MM.1S (cell line): Measurements from ENCODE around the gene ZNF329.

Source experiments
- DNase-seq: peaks from one replicate; pipeline ENCODE4 v3.0.0-alpha.2; 2015
- H2AFZ ChIP-seq: fragments of 300-600 bp; sonication (generic); 2 replicates; pipeline ENCODE4 v1.6.0; 2016; ENCODE audit warnings: antibody characterized with exemption, low read length
- H3F3A ChIP-seq: fragments of 300-600 bp; sonication (generic); 2 replicates; pipeline ENCODE4 v1.6.1; 2016; ENCODE audit warnings: mild to moderate bottlenecking, antibody characterized with exemption, low read length, moderate library complexity, mixed read lengths; ENCODE audit not compliant: insufficient read depth
- H3K27ac ChIP-seq: fragments of 300-600 bp; sonication (generic); 2 replicates; pipeline ENCODE4 v1.5.1; 2016; ENCODE audit warnings: mild to moderate bottlenecking, low read length
- H3K27me3 ChIP-seq: fragments of 300-600 bp; sonication (generic); replicated peaks from 2 replicates; pipeline ENCODE4 v1.6.0; 2016; ENCODE audit warnings: low read length; ENCODE audit not compliant: insufficient read depth
- H3K36me3 ChIP-seq: fragments of 300-600 bp; sonication (generic); replicated peaks from 2 replicates; pipeline ENCODE4 v1.6.1; 2016; ENCODE audit warnings: mild to moderate bottlenecking, low read length, mixed read lengths; ENCODE audit not compliant: insufficient read depth
- H3K4me1 ChIP-seq: fragments of 300-600 bp; sonication (generic); 2 replicates; pipeline ENCODE4 v1.6.1; 2016; ENCODE audit warnings: low read length, mixed read lengths
- H3K4me2 ChIP-seq: fragments of 300-600 bp; sonication (generic); 2 replicates; pipeline ENCODE4 v1.6.0; 2016; ENCODE audit warnings: low read depth, low read length
- H3K4me3 ChIP-seq: fragments of 300-600 bp; sonication (generic); 2 replicates; pipeline ENCODE4 v1.5.1; 2016; ENCODE audit warnings: low read length, mixed read lengths
- H3K79me2 ChIP-seq: fragments of 300-600 bp; sonication (generic); 2 replicates; pipeline ENCODE4 v1.6.1; 2016; ENCODE audit warnings: mixed run types, low read length, mixed read lengths
- H3K9ac ChIP-seq: fragments of 300-600 bp; sonication (generic); 2 replicates; pipeline ENCODE4 v1.6.1; 2016; ENCODE audit warnings: low read length, mixed read lengths
- H3K9me2 ChIP-seq: fragments of 300-600 bp; sonication (generic); replicated peaks from 2 replicates; pipeline ENCODE4 v1.6.1; 2016; ENCODE audit warnings: mild to moderate bottlenecking, low read length, mixed read lengths; ENCODE audit not compliant: insufficient read depth
- H3K9me3 ChIP-seq: fragments of 300-600 bp; sonication (generic); replicated peaks from 2 replicates; pipeline ENCODE4 v1.6.1; 2016; ENCODE audit warnings: mild to moderate bottlenecking, low read length, mixed read lengths; ENCODE audit not compliant: insufficient read depth
- H4K20me1 ChIP-seq: fragments of 300-600 bp; sonication (generic); 2 replicates; pipeline ENCODE4 v1.6.1; 2016; ENCODE audit warnings: mild to moderate bottlenecking, low read length, moderate library complexity, mixed read lengths; ENCODE audit not compliant: insufficient read depth
- EZH2 ChIP-seq: fragments of 300-600 bp; sonication (generic); optimal IDR thresholded peaks from 2 replicates; pipeline ENCODE3; 2017; ENCODE audit warnings: low read depth, mild to moderate bottlenecking, antibody characterized with exemption, low read length, mixed read lengths
- EZH2phosphoT487 ChIP-seq: fragments of 300-600 bp; sonication (generic); IDR thresholded peaks from 2 replicates; pipeline ENCODE4 v1.6.1; 2018; ENCODE audit warnings: antibody characterized with exemption, low read length
- TF ChIP-seq, protein P1 (sequence below): fragments of 300-600 bp; sonication (generic); IDR thresholded peaks from 2 replicates; pipeline ENCODE4 v1.5.1; 2016; ENCODE audit warnings: antibody characterized with exemption, low read length, mixed read lengths

ZNF329 gene

DNA sequence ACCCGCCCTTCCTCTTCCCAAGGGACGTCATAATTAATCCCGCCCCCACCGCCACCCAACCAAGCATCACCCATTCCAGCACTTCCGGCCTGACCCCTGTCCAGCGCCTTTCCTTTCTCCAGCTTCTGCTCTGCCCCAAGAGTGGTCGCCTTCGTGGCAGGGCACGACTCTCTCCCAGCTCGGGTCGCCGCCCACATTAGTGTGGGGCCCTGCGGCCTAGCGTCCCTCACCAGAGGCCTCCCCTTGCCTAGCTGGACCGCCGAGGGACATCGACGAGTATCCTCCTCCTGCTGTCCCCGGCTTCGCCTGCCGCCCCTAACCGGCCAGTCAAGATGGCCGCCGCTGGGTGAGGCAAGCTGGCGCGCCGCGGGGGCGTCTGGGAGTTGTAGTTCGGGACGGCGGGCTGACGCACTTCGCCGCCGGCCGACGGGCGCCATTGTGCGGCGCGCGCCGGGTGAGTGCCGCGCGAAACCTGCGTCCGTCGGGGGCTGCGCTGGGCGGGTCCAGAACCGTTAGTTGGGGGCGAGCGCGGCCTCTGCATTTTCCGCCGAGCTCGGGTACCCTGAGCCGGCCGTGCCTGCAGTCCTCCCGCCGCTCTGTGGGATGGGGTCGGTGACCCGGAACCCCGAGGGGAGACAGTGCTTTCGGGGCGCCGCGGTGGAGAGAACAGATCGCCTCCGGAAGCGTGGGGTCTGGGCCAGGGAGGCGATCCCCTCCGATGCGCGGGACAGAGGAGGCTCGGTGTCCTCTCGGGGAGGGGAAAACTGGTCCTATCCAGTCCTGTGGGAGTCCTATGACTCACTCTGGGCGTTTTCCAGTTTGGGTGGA lies 32.6 kb upstream of the ZNF329 start, which contains the start of gene ZNF274:
ZNF274 (plus strand) TSS at position 73 of the 828 bp plus-strand sequence. CDS start 905 bp downstream, outside the sequence.
- Histone ChIP-seq H3K9me3 (no peaks in the 10 kb centered on the region), H3K79me2 (no peaks in the 10 kb centered on the region)
- no peak for TF ChIP-seq EZH2
- TF ChIP-seq, protein P1, sequence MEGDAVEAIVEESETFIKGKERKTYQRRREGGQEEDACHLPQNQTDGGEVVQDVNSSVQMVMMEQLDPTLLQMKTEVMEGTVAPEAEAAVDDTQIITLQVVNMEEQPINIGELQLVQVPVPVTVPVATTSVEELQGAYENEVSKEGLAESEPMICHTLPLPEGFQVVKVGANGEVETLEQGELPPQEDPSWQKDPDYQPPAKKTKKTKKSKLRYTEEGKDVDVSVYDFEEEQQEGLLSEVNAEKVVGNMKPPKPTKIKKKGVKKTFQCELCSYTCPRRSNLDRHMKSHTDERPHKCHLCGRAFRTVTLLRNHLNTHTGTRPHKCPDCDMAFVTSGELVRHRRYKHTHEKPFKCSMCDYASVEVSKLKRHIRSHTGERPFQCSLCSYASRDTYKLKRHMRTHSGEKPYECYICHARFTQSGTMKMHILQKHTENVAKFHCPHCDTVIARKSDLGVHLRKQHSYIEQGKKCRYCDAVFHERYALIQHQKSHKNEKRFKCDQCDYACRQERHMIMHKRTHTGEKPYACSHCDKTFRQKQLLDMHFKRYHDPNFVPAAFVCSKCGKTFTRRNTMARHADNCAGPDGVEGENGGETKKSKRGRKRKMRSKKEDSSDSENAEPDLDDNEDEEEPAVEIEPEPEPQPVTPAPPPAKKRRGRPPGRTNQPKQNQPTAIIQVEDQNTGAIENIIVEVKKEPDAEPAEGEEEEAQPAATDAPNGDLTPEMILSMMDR = no peak
- TF ChIP-seq EZH2phosphoT487 = no peak

DNA sequence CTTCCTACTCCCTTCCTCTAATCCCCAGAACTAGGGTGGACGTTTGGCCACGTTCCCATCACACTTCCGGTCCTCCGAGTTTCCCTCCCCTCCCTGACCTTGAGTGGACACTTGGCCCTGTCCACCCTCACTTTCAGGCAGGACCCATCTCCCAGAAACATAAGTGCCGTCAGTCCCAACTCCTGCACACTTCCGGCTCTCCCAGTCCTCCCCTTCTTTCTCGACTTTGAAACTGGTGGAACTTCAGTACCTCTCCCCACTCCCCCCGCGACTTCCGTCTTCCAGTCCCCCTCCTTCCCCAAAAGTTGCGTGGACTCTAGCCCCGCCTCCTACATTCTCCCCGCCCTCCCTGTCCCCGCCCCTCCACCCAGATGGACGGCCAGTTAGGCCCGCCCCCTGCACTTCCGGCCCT lies 32.0 kb upstream of the ZNF329 start:
- no peak overlapping the region for H3K9ac ChIP-seq
- H3K27ac ChIP-seq = peak overlapping the region; percentile 97; the same call in 1 of the 2 replicates
- no peaks in the 10 kb centered on the region for H3K79me2 ChIP-seq
- H3F3A ChIP-seq = peaks cover 3% of the 10 kb centered on the region; the same call in 1 of the 2 replicates
- H3K9me3 ChIP-seq = no peaks in the 10 kb centered on the region
- no peak for TF ChIP-seq EZH2
- TF ChIP-seq EZH2phosphoT487 = no peak
- TF ChIP-seq, protein P1 = no peak
- 0 out of 2 replicates have a peak, but pooled peaks cover 4% of the 10 kb centered on the region for H3K4me1 ChIP-seq
- no peaks in the 10 kb centered on the region for H4K20me1 ChIP-seq
- H3K9me2 ChIP-seq = no peaks in the 10 kb centered on the region
- peak overlapping the region; percentile 100 for H3K4me3 ChIP-seq
- H3K36me3 ChIP-seq = no peaks in the 10 kb centered on the region
- no peak for DNase-seq
- H3K4me2 ChIP-seq = peak overlapping the region; percentile 92
- no peaks in the 10 kb centered on the region for H3K27me3 ChIP-seq
- H2AFZ ChIP-seq = peak overlapping the region; percentile 93

More for the DNA sequence above, 32.6 kb upstream of the ZNF329 start, which contains the start of gene ZNF274:
- Histone ChIP-seq H3K4me2 (peak within 1 kb of the TSS; percentile 92), H2AFZ (peak within 1 kb of the TSS; percentile 93), H3K4me1 (0 out of 2 replicates have a peak, but pooled peaks cover 4% of the 10 kb centered on the region), H3F3A (peaks cover 3% of the 10 kb centered on the region; the same call in 1 of the 2 replicates), H3K27ac (peak within 1 kb of the TSS; percentile 97), H3K9ac (peak within 1 kb of the TSS; percentile 85), H3K27me3 (no peaks in the 10 kb centered on the region), H4K20me1 (no peaks in the 10 kb centered on the region), H3K36me3 (no peaks in the 10 kb centered on the region), H3K9me2 (no peaks in the 10 kb centered on the region), H3K4me3 (peak within 1 kb of the TSS; percentile 100)
- peak; percentile 85 for DNase-seq

DNA sequence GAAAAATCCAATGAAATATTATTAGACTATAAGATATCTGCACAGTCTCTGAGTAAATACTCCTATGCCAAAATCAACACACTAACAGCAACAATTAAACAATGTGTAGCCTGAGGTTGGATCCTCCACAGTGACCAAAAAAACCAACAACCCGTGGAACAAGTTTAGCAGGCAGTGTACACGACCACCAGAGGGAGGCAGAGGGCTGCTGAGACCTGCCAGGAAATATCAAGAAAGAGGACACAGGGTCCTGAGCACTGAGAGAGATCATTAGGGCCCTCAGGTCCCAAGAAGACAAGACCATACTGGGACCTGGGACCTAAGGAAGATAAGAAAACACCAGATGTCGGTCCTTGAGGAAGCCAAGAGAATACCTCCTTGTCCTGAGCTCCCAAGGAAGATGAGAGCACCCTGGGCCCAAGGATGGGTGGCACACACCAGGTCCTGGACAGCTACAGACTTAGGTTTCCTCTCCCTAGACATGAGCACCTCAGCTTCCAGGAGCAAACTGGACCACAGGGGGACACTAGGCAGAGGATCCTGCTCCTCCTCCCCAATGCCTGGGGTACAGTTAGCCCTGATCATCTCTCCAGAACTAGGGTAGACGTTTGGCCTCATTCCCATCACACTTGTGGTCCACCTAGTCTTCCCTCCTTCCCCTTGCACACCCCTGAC lies 31.4 kb upstream of the ZNF329 start:
- Histone ChIP-seq H4K20me1 (no peaks in the 10 kb centered on the region), H3K4me2 (peak overlapping the region; percentile 92; the same call in 1 of the 2 replicates), H2AFZ (peak overlapping the region; percentile 85), H3K27me3 (no peaks in the 10 kb centered on the region), H3K79me2 (no peaks in the 10 kb centered on the region), H3K27ac (no peak overlapping the region; the same call in 1 of the 2 replicates), H3K9me2 (no peaks in the 10 kb centered on the region), H3K4me3 (peak overlapping the region; percentile 100), H3K4me1 (0 out of 2 replicates have a peak, but pooled peaks cover 4% of the 10 kb centered on the region), H3F3A (peaks cover 3% of the 10 kb centered on the region; the same call in 1 of the 2 replicates), H3K9ac (no peak overlapping the region), H3K36me3 (no peaks in the 10 kb centered on the region), H3K9me3 (no peaks in the 10 kb centered on the region)
- TF ChIP-seq, protein P1 = peak; percentile 57
- TF ChIP-seq EZH2phosphoT487 = no peak
- no peak for TF ChIP-seq EZH2
- peak; percentile 55 for DNase-seq
